Measurements from ENCODE around the gene MSRB2.

Gene MSRB2

GRCh38 chr10:23099079-23099478 is 3.7 kb downstream of the MSRB2 start:
- no peaks in the 10 kb centered on the region for H3K27me3 ChIP-seq (ENCODE audit: insufficient read depth, low read length)
- no peaks in the 10 kb centered on the region for H3K9me2 ChIP-seq (ENCODE audit: low read depth, low read length)
- H3F3A ChIP-seq (ENCODE audit: insufficient read depth, low read length), result peaks cover 6% of the 10 kb centered on the region; the same call in 1 of the 2 replicates
- no peak overlapping the region for H3K27ac ChIP-seq (ENCODE audit: low read depth, low read length, poor library complexity, severe bottlenecking)
- no peak overlapping the region for H2AFZ ChIP-seq (ENCODE audit: low read length)
- H3K9me3 ChIP-seq (ENCODE audit: low read length), result no peaks in the 10 kb centered on the region
- no peak overlapping the region for H3K4me3 ChIP-seq (ENCODE audit: low read depth, low read length, poor library complexity, severe bottlenecking)
- TF ChIP-seq EZH2 (IDR thresholded peaks at IDR 0.05; ENCODE audit: borderline replicate concordance, low read length) (no peak), CTCF (IDR thresholded peaks at IDR 0.05; ENCODE audit: low read length) (no peak)
- no peaks in the 10 kb centered on the region; the same call in 1 of the 2 replicates for H3K36me3 ChIP-seq (ENCODE audit: insufficient read depth, low read length)
- H3K4me1 ChIP-seq (ENCODE audit: insufficient read depth, low read length, severe bottlenecking), result peaks cover 12% of the 10 kb centered on the region
- no peaks in the 10 kb centered on the region for H4K20me1 ChIP-seq (ENCODE audit: insufficient read depth, low read length)
- H3K79me2 ChIP-seq (ENCODE audit: insufficient read depth, low read length), result no peaks in the 10 kb centered on the region
- H3K9ac ChIP-seq (ENCODE audit: low read length), result no peak overlapping the region
- no peak overlapping the region for H3K4me2 ChIP-seq (ENCODE audit: low read length)

GRCh38 chr10:23099816-23100215 is 4.4 kb downstream of the MSRB2 start:
- no peak overlapping the region for H3K4me2 ChIP-seq (ENCODE audit: low read length)
- no peak overlapping the region for H2AFZ ChIP-seq (ENCODE audit: low read length)

GRCh38 chr10:23100331-23101030 is 5.1 kb downstream of the MSRB2 start:
- H3K27ac ChIP-seq (ENCODE audit: low read depth, low read length, poor library complexity, severe bottlenecking), result no peak overlapping the region
- H4K20me1 ChIP-seq (ENCODE audit: insufficient read depth, low read length), result no peaks in the 10 kb centered on the region
- H3K9me3 ChIP-seq (ENCODE audit: low read length), result no peaks in the 10 kb centered on the region
- H3F3A ChIP-seq (ENCODE audit: insufficient read depth, low read length), result no peaks in the 10 kb centered on the region
- no peaks in the 10 kb centered on the region for H3K9me2 ChIP-seq (ENCODE audit: low read depth, low read length)
- TF ChIP-seq EZH2 (IDR thresholded peaks at IDR 0.05; ENCODE audit: borderline replicate concordance, low read length) (no peak), CTCF (IDR thresholded peaks at IDR 0.05; ENCODE audit: low read length) (no peak)
- no peak overlapping the region for H3K4me3 ChIP-seq (ENCODE audit: low read depth, low read length, poor library complexity, severe bottlenecking)
- peaks cover 12% of the 10 kb centered on the region for H3K4me1 ChIP-seq (ENCODE audit: insufficient read depth, low read length, severe bottlenecking)
- H3K79me2 ChIP-seq (ENCODE audit: insufficient read depth, low read length), result no peaks in the 10 kb centered on the region
- no peak overlapping the region for H2AFZ ChIP-seq (ENCODE audit: low read length)
- H3K9ac ChIP-seq (ENCODE audit: low read length), result no peak overlapping the region
- no peaks in the 10 kb centered on the region for H3K27me3 ChIP-seq (ENCODE audit: insufficient read depth, low read length)
- H3K36me3 ChIP-seq (ENCODE audit: insufficient read depth, low read length), result no peaks in the 10 kb centered on the region; the same call in 1 of the 2 replicates
- no peak overlapping the region for H3K4me2 ChIP-seq (ENCODE audit: low read length)

More at GRCh38 chr10:23099816-23100215, 4.4 kb downstream of the MSRB2 start:
- H3K9me2 ChIP-seq (ENCODE audit: low read depth, low read length), result no peaks in the 10 kb centered on the region
- no peaks in the 10 kb centered on the region for H3K79me2 ChIP-seq (ENCODE audit: insufficient read depth, low read length)
- H3K4me1 ChIP-seq (ENCODE audit: insufficient read depth, low read length, severe bottlenecking), result peaks cover 12% of the 10 kb centered on the region
- TF ChIP-seq CTCF (IDR thresholded peaks at IDR 0.05; ENCODE audit: low read length) (no peak), EZH2 (IDR thresholded peaks at IDR 0.05; ENCODE audit: borderline replicate concordance, low read length) (no peak)
- H4K20me1 ChIP-seq (ENCODE audit: insufficient read depth, low read length), result no peaks in the 10 kb centered on the region
- H3K9ac ChIP-seq (ENCODE audit: low read length), result no peak overlapping the region
- 0 out of 2 replicates have a peak, but pooled peaks cover 2% of the 10 kb centered on the region for H3F3A ChIP-seq (ENCODE audit: insufficient read depth, low read length)
- H3K4me3 ChIP-seq (ENCODE audit: low read depth, low read length, poor library complexity, severe bottlenecking), result no peak overlapping the region
- no peak overlapping the region for H3K27ac ChIP-seq (ENCODE audit: low read depth, low read length, poor library complexity, severe bottlenecking)
- H3K9me3 ChIP-seq (ENCODE audit: low read length), result no peaks in the 10 kb centered on the region
- no peaks in the 10 kb centered on the region for H3K27me3 ChIP-seq (ENCODE audit: insufficient read depth, low read length)
- H3K36me3 ChIP-seq (ENCODE audit: insufficient read depth, low read length), result no peaks in the 10 kb centered on the region; the same call in 1 of the 2 replicates

All from OCI-LY1 (cell line).